Activated T-helper 17 cell treated with anti-CD3 and anti-CD28 coated beads, Interleukin-2, amount 50 U/mL, for 72 hours (primary cell): Measurements from ENCODE around the gene GSTM3. TPM values are rescaled to one million over a fixed set of nuclear protein-coding genes. Genes with fewer than 3 reads are reported as not detected.
A peak's percentile ranks its signal among the peaks of the same experiment; 100 is the strongest.

Experiments
- ATAC-seq: fragments of 150-1000 bp; cut with Tn5 transposase; replicated peaks from 2 replicates; pipeline ENCODE4 v1.10.0; 2021; ENCODE audit warnings: mild to moderate bottlenecking, moderate library complexity
- H3K27ac Mint-ChIP-seq: one replicate; pipeline ENCODE4 v1.8.0; 2022; ENCODE audit warnings: mixed read lengths
- H3K27me3 Mint-ChIP-seq: one replicate; pipeline ENCODE4 v1.8.0; 2022; ENCODE audit warnings: mixed read lengths
- H3K36me3 Mint-ChIP-seq: one replicate; pipeline ENCODE4 v1.8.0; 2022; ENCODE audit warnings: low read depth, mild to moderate bottlenecking, mixed read lengths
- H3K4me1 Mint-ChIP-seq: one replicate; pipeline ENCODE4 v1.8.0; 2022; ENCODE audit warnings: mixed read lengths
- H3K4me3 Mint-ChIP-seq: one replicate; pipeline ENCODE4 v1.8.0; 2022; ENCODE audit warnings: mild to moderate bottlenecking, mixed read lengths
- H3K9me3 Mint-ChIP-seq: one replicate; pipeline ENCODE4 v1.8.0; 2022; ENCODE audit warnings: mixed read lengths
- total RNA-seq, 2 donors: library from RNA; stranded (reverse); gene quantifications; one replicate each; pipeline ENCODE4 v1.2.3, GENCODE V29; 2022

Gene GSTM3
- total RNA-seq, 2 donors from 2014 or later = 8.9 to 30.2 TPM

DNA sequence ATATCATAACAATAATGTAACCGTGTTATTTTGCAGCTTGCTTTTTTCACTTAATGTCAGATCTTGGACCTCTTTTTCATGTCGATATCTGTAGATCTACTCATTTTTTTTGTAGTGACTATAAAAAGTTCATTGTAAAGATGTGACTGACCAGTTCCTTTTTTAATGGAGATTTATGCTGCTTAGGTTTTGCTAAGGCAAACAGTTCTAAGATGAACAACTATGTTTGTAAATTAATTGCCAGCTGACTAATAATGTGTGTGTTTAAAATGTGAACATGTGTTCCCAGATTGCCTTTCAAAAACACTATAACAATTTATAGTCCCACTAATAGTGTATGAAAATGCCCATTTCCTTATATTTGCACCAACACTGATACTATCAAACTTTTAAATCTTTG is 41.0 kb upstream of the GSTM3 start:
- Mint-ChIP-seq H3K27me3 (no peaks in the 10 kb centered on the region), H3K4me3 (no peak overlapping the region), H3K36me3 (no peaks in the 10 kb centered on the region), H3K4me1 (no peaks in the 10 kb centered on the region), H3K27ac (no peak overlapping the region), H3K9me3 (no peaks in the 10 kb centered on the region)
- no peak for ATAC-seq

DNA sequence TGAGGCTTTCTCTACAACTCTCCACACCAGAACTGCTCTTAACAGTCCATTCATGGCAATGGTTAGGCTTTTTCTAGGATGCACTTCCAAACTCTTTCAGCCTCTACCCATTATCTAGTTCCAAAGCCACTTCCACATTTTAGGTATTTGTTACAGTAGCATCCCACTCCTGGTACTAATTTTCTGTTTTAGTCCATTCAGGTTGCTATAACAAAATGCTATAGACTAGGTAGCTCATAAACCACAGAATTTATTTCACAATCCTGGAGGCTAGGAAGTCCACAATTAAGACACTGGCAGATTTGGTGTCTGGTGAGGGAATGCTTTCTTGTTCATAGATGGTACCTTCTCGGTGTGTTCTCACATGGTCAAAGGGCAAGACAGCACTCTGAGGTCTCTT is 40.1 kb upstream of the GSTM3 start:
- Mint-ChIP-seq H3K9me3 (no peaks in the 10 kb centered on the region), H3K4me3 (no peak overlapping the region), H3K4me1 (no peaks in the 10 kb centered on the region), H3K27me3 (no peaks in the 10 kb centered on the region), H3K36me3 (no peaks in the 10 kb centered on the region), H3K27ac (no peak overlapping the region)
- ATAC-seq = no peak

DNA sequence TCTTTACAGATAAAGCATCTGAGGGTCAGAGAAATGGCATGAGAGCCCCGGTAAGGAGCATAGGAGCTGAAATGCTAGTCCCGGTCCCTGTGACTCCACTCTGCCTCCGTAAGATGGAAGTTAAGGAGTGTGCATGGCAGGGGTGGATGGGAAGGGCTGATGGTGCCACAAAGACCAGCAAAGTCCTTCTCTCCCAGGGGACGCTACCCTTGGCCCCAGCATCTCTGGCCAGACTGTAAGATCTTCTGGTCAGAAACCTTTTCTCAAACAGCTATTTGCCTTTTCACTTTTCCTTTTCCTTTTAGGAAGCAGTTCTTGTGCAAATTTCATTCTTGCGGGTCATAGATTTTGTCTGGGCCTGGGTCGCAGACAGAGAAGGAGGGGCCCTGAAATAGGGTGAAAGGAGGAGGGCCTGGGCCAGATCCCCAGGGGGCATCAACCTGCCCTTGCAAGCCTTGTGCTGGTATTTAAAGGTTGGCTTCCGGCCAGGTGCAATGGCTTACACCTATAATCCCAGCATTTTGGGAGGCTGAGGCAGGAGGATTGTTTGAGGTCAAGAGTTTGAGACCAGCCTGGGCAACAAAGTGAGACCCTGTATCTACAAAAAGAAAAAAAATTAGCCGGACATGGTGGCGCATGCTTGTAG is 37.3 kb upstream of the GSTM3 start:
- H3K36me3 Mint-ChIP-seq = no peaks in the 10 kb centered on the region
- no peaks in the 10 kb centered on the region for H3K9me3 Mint-ChIP-seq
- no peak overlapping the region for H3K4me3 Mint-ChIP-seq
- no peak for ATAC-seq
- H3K27ac Mint-ChIP-seq = peak overlapping the region; percentile 70
- H3K4me1 Mint-ChIP-seq = peaks cover 4% of the 10 kb centered on the region
- no peaks in the 10 kb centered on the region for H3K27me3 Mint-ChIP-seq

DNA sequence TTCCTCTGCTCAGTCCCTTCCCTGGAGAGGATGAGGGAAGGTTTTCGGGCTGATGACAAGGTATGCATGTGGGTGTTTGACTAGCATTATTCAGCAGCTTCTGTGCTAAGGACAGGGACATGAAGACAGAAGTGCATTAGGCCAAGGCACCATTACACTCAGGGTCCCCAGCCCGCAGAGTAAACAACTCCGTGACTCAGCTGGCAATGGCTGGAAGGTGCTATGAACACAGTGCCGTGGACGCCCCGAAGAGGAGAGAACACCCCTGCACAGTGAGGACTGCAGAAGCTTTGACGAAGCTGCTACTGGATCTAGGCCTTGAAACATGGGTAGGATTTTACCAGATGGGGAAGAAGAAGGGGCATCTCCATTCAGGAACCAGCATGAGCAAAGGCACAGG is 36.6 kb upstream of the GSTM3 start:
- Mint-ChIP-seq H3K4me1 (peaks cover 4% of the 10 kb centered on the region), H3K9me3 (no peaks in the 10 kb centered on the region), H3K27ac (peak overlapping the region; percentile 70), H3K27me3 (no peaks in the 10 kb centered on the region), H3K36me3 (no peaks in the 10 kb centered on the region), H3K4me3 (no peak overlapping the region)
- ATAC-seq = no peak

DNA sequence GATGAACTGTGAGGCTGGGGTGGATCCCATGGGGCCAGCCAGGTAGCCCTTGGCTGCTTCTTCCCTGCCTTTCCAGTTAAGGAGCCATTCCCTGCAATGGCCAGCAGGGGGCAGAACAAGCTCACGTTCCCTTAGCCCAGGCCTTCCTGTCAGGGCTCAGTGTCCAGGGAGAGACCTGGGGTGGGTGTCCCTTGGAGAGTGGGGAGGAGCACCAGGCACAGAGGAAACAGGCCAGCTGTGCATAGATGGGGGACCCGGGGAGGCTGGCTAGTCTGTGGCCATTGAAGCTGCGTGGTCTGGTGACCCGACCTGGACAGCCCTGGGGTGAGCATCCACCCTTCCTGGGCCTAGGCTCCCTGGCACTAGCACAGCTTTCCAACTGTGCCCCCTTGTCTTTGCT is 36.1 kb upstream of the GSTM3 start:
- Mint-ChIP-seq H3K27ac (peak overlapping the region; percentile 70), H3K36me3 (no peaks in the 10 kb centered on the region), H3K4me3 (no peak overlapping the region)

DNA sequence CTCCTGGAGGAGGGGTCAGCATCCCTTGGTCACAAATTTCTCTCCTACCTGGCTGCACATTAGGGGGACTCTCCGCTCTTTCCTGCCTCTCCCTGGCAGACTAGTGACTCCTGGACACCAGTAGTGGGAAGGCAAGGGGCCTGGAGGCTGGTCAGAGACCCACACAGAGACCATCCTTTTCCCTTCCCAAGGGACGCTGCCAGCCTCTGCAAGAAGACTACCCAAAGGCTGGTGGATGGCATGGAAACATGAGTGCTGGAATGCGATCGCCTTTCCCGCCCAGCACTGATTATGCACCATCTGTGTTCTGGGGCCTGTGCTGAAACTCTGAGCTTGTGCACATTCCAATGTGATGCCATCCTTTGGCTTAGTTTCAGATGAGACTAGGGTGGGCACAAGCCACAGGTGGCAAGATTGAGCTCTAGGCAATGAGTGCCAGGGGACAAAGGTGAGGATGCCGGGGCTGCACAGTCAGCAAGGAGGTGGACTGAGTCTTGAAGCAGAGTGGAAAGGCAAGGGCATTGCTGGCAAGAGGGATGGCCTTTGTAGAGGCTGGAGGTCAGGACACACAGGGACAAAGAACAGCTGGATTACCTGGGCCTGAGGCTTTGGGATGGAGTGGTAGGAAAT is 35.5 kb upstream of the GSTM3 start:
- Mint-ChIP-seq H3K27ac (peak overlapping the region; percentile 70), H3K9me3 (no peaks in the 10 kb centered on the region), H3K4me3 (no peak overlapping the region), H3K27me3 (no peaks in the 10 kb centered on the region), H3K4me1 (peaks cover 4% of the 10 kb centered on the region), H3K36me3 (no peaks in the 10 kb centered on the region)
- ATAC-seq = no peak

More for the DNA sequence above, 36.1 kb upstream of the GSTM3 start:
- Mint-ChIP-seq H3K9me3 (no peaks in the 10 kb centered on the region), H3K4me1 (peaks cover 4% of the 10 kb centered on the region), H3K27me3 (no peaks in the 10 kb centered on the region)
- ATAC-seq = peak; percentile 91

DNA sequence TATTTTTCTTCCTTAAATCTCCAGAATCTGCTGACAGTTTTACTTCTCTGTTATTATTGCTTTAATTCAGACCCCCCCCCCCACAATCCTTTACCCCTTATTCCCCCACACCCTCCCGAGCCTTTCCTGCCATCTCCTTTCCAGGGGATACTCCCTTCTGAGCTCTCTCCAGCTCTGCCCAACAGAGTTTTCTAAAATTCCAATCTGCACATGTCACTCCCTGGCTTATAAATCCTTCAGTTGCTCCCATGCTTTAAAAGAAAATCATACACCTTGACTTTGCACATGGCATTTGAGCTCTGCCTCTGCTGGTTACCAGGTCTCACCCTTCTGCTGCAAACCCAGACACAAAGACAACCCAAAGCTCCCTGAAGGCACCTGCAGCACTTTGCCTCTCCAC is 34.6 kb upstream of the GSTM3 start:
- H3K9me3 Mint-ChIP-seq = no peaks in the 10 kb centered on the region
- H3K27ac Mint-ChIP-seq = no peak overlapping the region
- no peaks in the 10 kb centered on the region for H3K27me3 Mint-ChIP-seq
- peaks cover 4% of the 10 kb centered on the region for H3K4me1 Mint-ChIP-seq
- no peak overlapping the region for H3K4me3 Mint-ChIP-seq
- no peaks in the 10 kb centered on the region for H3K36me3 Mint-ChIP-seq
- ATAC-seq = no peak

DNA sequence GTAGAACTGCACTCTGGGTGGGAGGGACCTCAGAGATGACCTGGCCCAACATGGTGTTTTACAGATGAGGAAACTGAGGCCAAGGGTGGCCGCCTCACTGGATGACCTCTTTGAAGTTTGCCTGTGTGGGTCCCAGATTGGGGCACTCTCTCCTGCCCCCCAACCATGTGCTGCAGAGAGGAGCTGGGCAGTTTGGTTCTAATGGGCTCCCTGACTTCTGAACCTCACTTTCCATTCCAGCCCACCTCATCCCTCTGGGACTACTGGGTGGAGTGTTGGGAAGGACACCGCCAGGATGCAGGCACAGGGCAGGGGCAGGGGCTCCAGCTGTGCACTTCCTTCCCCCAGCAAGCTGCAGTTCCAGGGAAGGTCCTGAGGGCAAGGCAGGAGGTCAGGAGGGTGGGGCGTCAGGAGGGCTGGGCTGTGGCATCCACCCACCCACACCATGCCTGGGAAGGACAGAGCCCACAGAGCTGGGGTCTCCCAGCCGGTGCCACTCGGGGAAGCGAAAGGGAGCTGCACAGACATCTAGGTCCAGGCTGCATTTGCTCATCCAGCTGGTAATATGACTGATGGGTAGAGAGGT is 33.2 kb upstream of the GSTM3 start:
- Mint-ChIP-seq H3K27me3 (peaks cover 5% of the 10 kb centered on the region), H3K27ac (peak overlapping the region; percentile 44), H3K36me3 (no peaks in the 10 kb centered on the region), H3K4me3 (no peak overlapping the region), H3K4me1 (peaks cover 9% of the 10 kb centered on the region), H3K9me3 (no peaks in the 10 kb centered on the region)
- ATAC-seq = no peak

DNA sequence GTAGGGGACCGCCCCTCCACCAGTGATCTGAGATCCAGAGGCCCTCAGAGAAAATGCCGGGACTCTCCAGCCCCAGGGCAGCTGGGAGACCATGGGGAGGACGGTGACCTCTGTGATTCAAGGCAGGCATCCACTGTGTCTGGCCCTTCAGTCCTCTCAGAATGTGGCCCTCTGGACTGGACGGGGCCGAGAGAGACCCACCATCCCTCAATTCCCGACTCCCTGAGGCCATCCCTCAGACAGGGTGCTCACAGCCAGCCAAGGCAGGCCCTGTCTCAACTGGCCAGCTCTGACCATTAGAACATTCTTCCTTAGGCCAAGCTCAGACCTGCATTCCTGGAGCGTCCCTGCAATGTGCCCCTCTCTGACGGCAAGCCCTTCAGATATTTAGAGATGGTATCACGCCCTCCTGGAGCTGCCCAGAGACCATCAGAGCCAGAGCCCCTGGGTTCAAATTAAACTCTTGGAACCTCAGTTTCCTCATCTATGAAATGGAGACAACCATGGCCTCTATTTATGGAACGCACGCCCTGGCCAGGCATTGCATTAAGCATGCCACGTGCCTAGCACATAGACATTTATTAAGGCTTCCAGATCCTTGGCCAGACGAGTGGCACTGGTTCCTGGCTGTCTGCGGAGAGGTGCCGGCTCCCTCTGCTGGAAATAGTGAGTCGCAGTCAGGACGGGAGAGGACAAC is 32.5 kb upstream of the GSTM3 start:
- Mint-ChIP-seq H3K36me3 (no peaks in the 10 kb centered on the region), H3K27ac (peak overlapping the region; percentile 44)
- ATAC-seq = peak; percentile 87

DNA sequence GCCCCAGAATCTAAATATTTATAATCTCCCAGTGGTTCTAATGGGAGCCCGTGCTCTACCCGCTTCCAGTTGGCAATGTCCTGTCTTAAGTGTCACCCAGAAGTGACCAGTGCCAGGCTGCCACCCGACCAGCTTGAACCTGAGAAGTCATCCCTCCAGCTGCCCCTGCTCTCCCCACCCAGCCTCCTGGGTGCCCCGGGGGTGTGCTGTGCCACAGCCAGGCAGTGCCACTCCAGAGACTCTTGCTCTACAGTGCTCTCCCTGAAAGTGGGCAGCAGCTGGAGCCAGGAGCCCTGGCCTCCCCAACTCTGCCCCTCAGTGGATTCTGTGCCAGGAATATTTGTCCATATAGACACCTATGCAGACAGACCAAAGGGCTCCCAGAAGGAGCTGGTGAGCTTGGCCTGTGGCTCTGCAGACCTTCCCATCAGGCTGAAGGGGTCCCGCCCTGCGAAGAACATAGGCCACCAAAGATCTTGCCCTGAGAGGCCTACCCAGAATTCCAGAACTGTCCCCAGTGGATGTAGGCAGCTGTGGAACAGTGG is 31.9 kb upstream of the GSTM3 start:
- Mint-ChIP-seq H3K36me3 (no peaks in the 10 kb centered on the region), H3K4me1 (peaks cover 9% of the 10 kb centered on the region), H3K27ac (peak overlapping the region; percentile 56), H3K27me3 (peaks cover 5% of the 10 kb centered on the region), H3K4me3 (no peak overlapping the region), H3K9me3 (no peaks in the 10 kb centered on the region)
- no peak for ATAC-seq

More for the DNA sequence above, 32.5 kb upstream of the GSTM3 start:
- Mint-ChIP-seq H3K27me3 (peaks cover 5% of the 10 kb centered on the region), H3K4me3 (no peak overlapping the region), H3K4me1 (peaks cover 9% of the 10 kb centered on the region), H3K9me3 (no peaks in the 10 kb centered on the region)

DNA sequence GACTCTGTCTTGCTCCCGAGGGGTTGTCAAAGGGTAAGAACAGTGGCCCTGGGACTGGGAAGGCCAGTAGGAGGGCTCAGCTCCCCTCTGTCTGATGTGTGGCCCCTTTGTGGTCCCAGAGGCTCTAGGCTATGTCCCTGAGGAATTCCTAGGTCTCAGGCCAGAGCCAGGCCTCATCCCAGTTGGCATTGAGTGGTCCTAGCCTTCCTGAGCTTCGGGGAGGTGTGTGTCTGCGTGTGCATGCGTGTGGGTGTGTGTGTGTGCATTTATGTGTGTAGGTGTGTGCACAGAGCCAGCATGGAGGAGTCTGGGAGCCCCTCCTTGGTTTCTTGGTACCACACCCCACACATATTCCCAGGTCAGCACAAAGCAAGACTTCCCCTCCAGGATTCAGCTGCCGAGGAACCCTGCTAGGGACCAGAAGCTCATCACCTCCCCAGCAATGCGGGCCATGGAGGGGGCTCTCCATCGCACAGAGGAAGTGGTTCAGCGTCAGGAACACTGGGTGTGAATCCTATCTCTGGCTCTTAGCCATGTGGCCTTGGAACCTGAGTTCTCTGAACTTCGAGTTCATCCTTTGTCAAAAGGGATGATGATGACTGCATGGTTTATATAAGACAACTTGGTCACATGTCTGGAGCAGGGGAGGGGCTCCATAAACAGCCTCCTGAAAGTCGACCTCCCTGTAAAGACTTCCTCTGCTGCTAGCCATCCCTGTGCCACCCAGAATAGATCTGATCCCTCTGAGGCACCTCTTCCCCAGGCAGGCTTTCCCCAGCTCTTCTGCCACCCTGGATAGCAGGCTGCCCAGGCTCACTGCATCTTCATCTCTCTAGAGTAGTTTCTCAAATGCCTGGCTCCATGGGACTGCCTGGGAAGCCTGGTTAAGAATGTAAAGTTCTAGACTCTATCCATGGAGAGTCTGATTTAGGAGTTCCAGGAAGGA is 31.1 kb upstream of the GSTM3 start:
- H3K27me3 Mint-ChIP-seq = peaks cover 5% of the 10 kb centered on the region
- ATAC-seq = no peak
- H3K4me1 Mint-ChIP-seq = peaks cover 9% of the 10 kb centered on the region

DNA sequence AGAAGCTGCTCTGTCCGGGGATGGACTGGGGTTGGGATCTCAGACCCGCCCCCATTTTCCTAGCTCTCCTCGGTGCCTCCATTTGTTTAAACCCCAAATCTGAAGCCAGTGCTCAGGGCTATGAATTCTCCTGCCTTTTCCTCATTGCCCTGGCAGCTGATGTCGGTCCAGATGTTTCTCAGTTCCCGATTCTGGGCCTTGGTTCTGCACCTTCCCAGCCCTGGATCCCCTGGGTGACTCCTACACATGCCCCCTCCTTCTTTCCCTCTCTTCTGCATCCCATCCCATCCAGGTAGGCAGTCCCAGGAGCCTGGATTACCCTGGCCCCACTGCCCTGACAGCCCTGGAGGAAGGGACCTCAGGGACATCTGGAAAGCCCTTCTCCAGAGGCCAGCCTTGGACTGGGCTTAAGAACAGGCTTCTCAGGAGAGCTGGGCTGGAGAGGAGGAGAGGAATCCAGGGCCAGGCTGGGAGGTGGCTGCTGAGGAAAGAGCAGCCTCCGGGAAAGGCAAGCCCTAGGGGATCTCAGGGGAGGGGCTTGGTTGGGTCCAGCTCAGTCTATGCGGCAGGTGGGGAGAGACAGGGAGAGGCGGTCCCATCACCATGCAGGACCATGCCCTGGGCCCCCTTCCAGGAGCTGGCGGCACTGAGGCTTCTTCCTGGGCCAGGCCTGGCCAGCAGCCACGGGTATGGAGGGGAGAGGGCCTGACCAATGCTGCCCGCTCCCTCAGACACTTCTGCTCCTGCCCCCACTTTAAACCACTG is 29.7 kb upstream of the GSTM3 start:
- H3K4me3 Mint-ChIP-seq = no peak overlapping the region
- H3K27ac Mint-ChIP-seq = no peak overlapping the region
- no peak for ATAC-seq
- H3K27me3 Mint-ChIP-seq = peaks cover 5% of the 10 kb centered on the region
- H3K36me3 Mint-ChIP-seq = no peaks in the 10 kb centered on the region
- peaks cover 9% of the 10 kb centered on the region for H3K4me1 Mint-ChIP-seq
- H3K9me3 Mint-ChIP-seq = no peaks in the 10 kb centered on the region

More for the DNA sequence above, 31.1 kb upstream of the GSTM3 start:
- no peaks in the 10 kb centered on the region for H3K36me3 Mint-ChIP-seq
- no peaks in the 10 kb centered on the region for H3K9me3 Mint-ChIP-seq
- no peak overlapping the region for H3K4me3 Mint-ChIP-seq
- peak overlapping the region; percentile 56 for H3K27ac Mint-ChIP-seq

DNA sequence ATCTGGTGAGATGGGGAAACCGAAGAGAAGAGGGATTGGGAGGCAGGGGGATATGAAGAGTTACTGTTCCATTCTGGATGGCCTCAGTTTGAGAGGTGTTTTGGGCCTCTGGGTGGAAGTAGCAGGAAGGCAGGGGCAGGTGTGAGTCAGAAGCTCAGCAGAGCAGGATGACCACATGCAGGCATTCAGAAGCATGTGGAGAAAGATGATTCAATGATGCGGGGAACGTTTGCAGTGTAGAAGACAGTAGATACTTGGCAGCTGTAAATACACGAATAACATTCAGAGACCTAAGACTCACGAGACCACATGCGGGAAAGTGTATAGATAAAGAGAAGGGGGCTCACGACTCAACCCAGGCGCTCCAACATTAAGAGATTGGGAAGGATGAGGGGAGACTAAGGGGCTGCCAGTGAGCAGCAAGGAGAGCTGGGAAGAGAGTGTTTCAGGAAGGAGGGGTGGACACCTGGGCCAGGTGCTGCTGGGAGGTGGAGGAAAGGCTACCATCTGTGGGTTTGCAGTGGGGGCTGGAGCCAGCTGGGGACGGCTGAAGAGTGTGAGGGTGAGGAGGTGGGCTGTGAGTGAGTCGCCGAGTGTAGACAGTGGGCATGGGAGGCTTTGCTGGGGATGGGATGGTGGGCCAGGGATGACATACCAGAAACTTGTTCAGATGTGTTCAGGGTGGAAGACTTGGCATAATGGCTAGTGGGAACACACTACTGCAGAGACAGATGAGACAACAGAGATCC is 28.7 kb upstream of the GSTM3 start:
- Mint-ChIP-seq H3K27me3 (peaks cover 5% of the 10 kb centered on the region), H3K27ac (peak overlapping the region; percentile 3), H3K9me3 (no peaks in the 10 kb centered on the region), H3K4me3 (no peak overlapping the region), H3K4me1 (peaks cover 9% of the 10 kb centered on the region), H3K36me3 (no peaks in the 10 kb centered on the region)
- ATAC-seq = peak; percentile 31
